Measurements from ENCODE around the gene SFTA2. TPM values are rescaled to one million over a fixed set of nuclear protein-coding genes. Genes with fewer than 3 reads are reported as not detected.

Gene SFTA2
- total RNA-seq, 2 donors from 2014 or later, result not detected

DNA sequence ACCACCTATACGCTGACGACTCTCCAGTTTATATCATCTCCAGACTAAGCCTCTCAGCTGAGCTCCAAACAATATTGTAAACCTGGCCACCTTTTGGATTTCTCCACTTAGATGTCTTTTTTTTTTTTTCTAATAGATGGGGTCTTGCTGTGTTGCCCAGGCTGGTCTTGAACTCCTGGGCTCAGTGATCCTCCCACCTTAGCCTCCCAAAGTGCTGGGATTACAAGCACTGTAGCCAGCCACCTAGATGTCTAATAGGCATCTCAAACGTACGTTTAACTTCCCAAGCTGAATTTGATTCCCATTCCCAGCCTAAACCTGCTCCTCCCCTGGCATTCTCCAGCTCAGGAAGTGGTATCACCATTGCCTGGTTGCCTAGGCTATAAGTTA is 42.5 kb downstream of the SFTA2 start:
- Mint-ChIP-seq H3K27ac (no peak overlapping the region), H3K4me1 (peaks cover 28% of the 10 kb centered on the region), H3K27me3 (ENCODE audit: insufficient read depth) (no peaks in the 10 kb centered on the region), H3K36me3 (ENCODE audit: low read depth) (peaks cover 33% of the 10 kb centered on the region), H3K9me3 (no peaks in the 10 kb centered on the region), H3K4me3 (no peak overlapping the region)
- no peak for TF ChIP-seq CTCF (conservative IDR thresholded peaks at IDR 0.05)
- WGBS, 2 experiments (ENCODE audit: insufficient coverage in 1 of 2, insufficient read length in 1 of 2), result 77 to 82% methylated on average over 4 of the region's 4 CpGs
- no peaks in the 10 kb centered on the region for H3K9me3 ChIP-seq (ENCODE audit: control insufficient read depth, low read length)
- DNase-seq, result no peak
- H3K36me3 ChIP-seq (ENCODE audit: control insufficient read depth, insufficient read depth, low read length), result peaks cover 36% of the 10 kb centered on the region
- H3K4me1 ChIP-seq (ENCODE audit: control insufficient read depth, insufficient read depth, low read length), result peaks cover 13% of the 10 kb centered on the region
- H3K9ac ChIP-seq (ENCODE audit: extremely low read depth, low read length, poor library complexity, severe bottlenecking), result no peak overlapping the region
- no peaks in the 10 kb centered on the region for H3K27me3 ChIP-seq (ENCODE audit: control insufficient read depth, insufficient read depth, low read length, poor library complexity, severe bottlenecking)
- H3K27ac ChIP-seq (ENCODE audit: low read depth, low read length), result no peak overlapping the region
- H3K4me3 ChIP-seq (ENCODE audit: low read length), result no peak overlapping the region

GRCh38 chr6:30888816-30889495 is 43.0 kb downstream of the SFTA2 start:
- no peak for TF ChIP-seq CTCF (conservative IDR thresholded peaks at IDR 0.05)
- Mint-ChIP-seq H3K4me1 (peaks cover 28% of the 10 kb centered on the region), H3K4me3 (no peak overlapping the region), H3K27me3 (ENCODE audit: insufficient read depth) (no peaks in the 10 kb centered on the region), H3K36me3 (ENCODE audit: low read depth) (peaks cover 32% of the 10 kb centered on the region), H3K27ac (no peak overlapping the region), H3K9me3 (no peaks in the 10 kb centered on the region)
- H3K4me3 ChIP-seq (ENCODE audit: low read length), result no peak overlapping the region
- H3K36me3 ChIP-seq (ENCODE audit: control insufficient read depth, insufficient read depth, low read length), result peaks cover 36% of the 10 kb centered on the region
- no peak for DNase-seq
- 91 to 100% methylated on average over 7 to 18 of the region's 18 CpGs for WGBS, 2 experiments (ENCODE audit: insufficient coverage in 1 of 2, insufficient read length in 1 of 2)
- H3K9ac ChIP-seq (ENCODE audit: extremely low read depth, low read length, poor library complexity, severe bottlenecking), result no peak overlapping the region
- no peaks in the 10 kb centered on the region for H3K27me3 ChIP-seq (ENCODE audit: control insufficient read depth, insufficient read depth, low read length, poor library complexity, severe bottlenecking)
- H3K27ac ChIP-seq (ENCODE audit: low read depth, low read length), result no peak overlapping the region
- H3K9me3 ChIP-seq (ENCODE audit: control insufficient read depth, low read length), result no peaks in the 10 kb centered on the region
- H3K4me1 ChIP-seq (ENCODE audit: control insufficient read depth, insufficient read depth, low read length), result peaks cover 13% of the 10 kb centered on the region

DNA sequence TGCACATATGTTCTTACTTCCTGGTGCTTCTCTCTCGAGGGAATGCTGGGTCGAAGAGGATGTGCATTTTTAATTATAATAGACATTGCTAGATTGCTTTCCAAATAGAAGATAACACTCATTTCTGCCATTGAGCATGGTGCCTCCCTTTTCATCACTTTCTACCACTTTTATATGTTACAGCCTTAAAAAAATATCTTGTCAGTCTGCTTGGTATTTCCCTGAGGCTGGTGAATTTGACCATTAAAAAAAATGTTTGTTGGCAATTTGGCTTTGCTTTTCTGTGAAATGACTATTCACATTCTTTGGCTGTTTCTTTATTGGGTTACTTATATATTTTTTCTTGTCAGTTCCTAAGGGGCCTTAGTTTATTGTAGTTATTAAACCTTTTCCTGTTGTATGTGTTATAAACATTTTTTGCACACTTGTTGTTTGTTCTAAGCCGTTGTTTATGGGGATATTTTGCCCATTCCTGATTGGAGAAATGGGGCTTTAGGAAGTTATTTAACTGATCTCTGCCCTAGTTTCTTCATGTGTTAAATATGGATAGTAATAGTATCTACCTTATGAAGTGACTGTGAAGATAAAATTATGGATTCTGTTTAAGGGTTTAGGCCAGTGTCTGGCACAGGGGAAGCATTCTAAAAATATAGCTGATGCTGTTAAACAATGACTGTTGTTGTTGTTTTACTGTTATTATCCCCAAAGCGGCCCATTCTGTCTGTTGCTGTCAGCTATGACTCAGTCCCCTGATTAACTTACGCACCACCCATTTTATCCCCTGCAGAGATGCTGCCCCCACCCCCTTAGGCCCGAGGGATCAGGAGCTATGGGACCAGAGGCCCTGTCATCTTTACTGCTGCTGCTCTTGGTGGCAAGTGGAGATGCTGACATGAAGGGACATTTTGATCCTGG is 43.8 kb downstream of the SFTA2 start:
- no peak overlapping the region for H3K4me3 ChIP-seq (ENCODE audit: low read length)
- peaks cover 13% of the 10 kb centered on the region for H3K4me1 ChIP-seq (ENCODE audit: control insufficient read depth, insufficient read depth, low read length)
- Mint-ChIP-seq H3K9me3 (no peaks in the 10 kb centered on the region), H3K36me3 (ENCODE audit: low read depth) (peaks cover 32% of the 10 kb centered on the region), H3K27me3 (ENCODE audit: insufficient read depth) (no peaks in the 10 kb centered on the region), H3K4me1 (peaks cover 34% of the 10 kb centered on the region), H3K27ac (no peak overlapping the region), H3K4me3 (no peak overlapping the region)
- no peaks in the 10 kb centered on the region for H3K9me3 ChIP-seq (ENCODE audit: control insufficient read depth, low read length)
- no peak overlapping the region for H3K27ac ChIP-seq (ENCODE audit: low read depth, low read length)
- no peaks in the 10 kb centered on the region for H3K27me3 ChIP-seq (ENCODE audit: control insufficient read depth, insufficient read depth, low read length, poor library complexity, severe bottlenecking)
- H3K9ac ChIP-seq (ENCODE audit: extremely low read depth, low read length, poor library complexity, severe bottlenecking), result no peak overlapping the region
- DNase-seq, result no peak
- TF ChIP-seq CTCF (conservative IDR thresholded peaks at IDR 0.05), result no peak
- H3K36me3 ChIP-seq (ENCODE audit: control insufficient read depth, insufficient read depth, low read length), result peaks cover 35% of the 10 kb centered on the region
- WGBS, 2 experiments (ENCODE audit: insufficient coverage in 1 of 2, insufficient read length in 1 of 2), result 80 to 90% methylated on average over 1 to 6 of the region's 6 CpGs

Measured in endodermal cell (in vitro differentiated cells).